HL-60 (cell line): ENCODE measurements around the gene SDK1.

Experiments
- DNase-seq, 2 experiments: peaks; one replicate each; pipeline ENCODE4 v3.0.0-alpha.2; 2010 to 2020; ENCODE audit warnings: low read depth in 1 of 2, low spot score in 1 of 2
- H3K27ac ChIP-seq: fragments of 250-450 bp; sonication (Bioruptor Pico); replicated peaks from 2 replicates; pipeline ENCODE4 v1.5.1; 2020; ENCODE audit warnings: mild to moderate bottlenecking, moderate library complexity
- H3K27me3 ChIP-seq: fragments of 250-450 bp; sonication (Bioruptor Pico); 2 replicates; pipeline ENCODE4 v1.5.1; 2021; ENCODE audit warnings: mild to moderate bottlenecking, moderate library complexity; ENCODE audit not compliant: insufficient read depth, poor library complexity, severe bottlenecking
- H3K4me3 ChIP-seq: replicated peaks from 2 replicates; pipeline ENCODE4 v1.5.1; 2011; ENCODE audit warnings: mild to moderate bottlenecking, control low read depth, low read length; ENCODE audit not compliant: insufficient read depth
- GABPA ChIP-seq: IDR thresholded peaks from 2 replicates; pipeline ENCODE4 v1.6.1; 2012; ENCODE audit warnings: low read depth
- POLR2AphosphoS5 ChIP-seq: IDR thresholded peaks from 2 replicates; pipeline ENCODE4 v1.6.1; 2012; ENCODE audit warnings: low read depth
- SPI1 ChIP-seq: IDR thresholded peaks from 2 replicates; pipeline ENCODE4 v1.6.1; 2012; ENCODE audit warnings: low read depth, mild to moderate bottlenecking, borderline replicate concordance
- TF ChIP-seq, protein P1 (sequence below): IDR thresholded peaks from 2 replicates; pipeline ENCODE4 v1.6.1; 2012; ENCODE audit warnings: low read depth; ENCODE audit not compliant: insufficient replicate concordance
- TF ChIP-seq, protein P2 (sequence below): IDR thresholded peaks from one replicate; pipeline ENCODE4 v1.5.1; 2011; ENCODE audit warnings: low read length, control low read depth, inconsistent platforms; ENCODE audit not compliant: insufficient read depth

Gene SDK1

DNA sequence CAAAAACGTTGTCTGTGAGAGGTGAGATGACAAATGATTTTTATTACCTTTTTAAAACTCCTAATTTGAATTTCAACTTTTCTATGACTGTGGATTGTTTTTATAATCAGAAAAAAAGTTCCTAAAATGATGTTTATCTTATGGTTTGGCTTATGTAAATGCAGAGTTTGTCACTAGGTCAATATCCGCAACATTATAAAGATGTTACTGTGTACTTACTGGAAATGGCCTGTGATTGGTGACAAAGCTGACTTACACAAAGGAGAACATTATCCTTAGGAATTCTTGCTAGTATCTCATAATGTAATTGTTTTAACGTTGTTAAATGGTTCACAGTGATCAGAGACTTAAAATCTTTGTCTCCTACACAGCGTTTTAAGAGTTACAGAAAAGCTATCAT lies 79.0 kb downstream of the SDK1 start:
- no peaks in the 10 kb centered on the region for H3K27me3 ChIP-seq
- no peak overlapping the region for H3K4me3 ChIP-seq
- DNase-seq, result no peak
- no peak overlapping the region for H3K27ac ChIP-seq
- TF ChIP-seq, protein P1, sequence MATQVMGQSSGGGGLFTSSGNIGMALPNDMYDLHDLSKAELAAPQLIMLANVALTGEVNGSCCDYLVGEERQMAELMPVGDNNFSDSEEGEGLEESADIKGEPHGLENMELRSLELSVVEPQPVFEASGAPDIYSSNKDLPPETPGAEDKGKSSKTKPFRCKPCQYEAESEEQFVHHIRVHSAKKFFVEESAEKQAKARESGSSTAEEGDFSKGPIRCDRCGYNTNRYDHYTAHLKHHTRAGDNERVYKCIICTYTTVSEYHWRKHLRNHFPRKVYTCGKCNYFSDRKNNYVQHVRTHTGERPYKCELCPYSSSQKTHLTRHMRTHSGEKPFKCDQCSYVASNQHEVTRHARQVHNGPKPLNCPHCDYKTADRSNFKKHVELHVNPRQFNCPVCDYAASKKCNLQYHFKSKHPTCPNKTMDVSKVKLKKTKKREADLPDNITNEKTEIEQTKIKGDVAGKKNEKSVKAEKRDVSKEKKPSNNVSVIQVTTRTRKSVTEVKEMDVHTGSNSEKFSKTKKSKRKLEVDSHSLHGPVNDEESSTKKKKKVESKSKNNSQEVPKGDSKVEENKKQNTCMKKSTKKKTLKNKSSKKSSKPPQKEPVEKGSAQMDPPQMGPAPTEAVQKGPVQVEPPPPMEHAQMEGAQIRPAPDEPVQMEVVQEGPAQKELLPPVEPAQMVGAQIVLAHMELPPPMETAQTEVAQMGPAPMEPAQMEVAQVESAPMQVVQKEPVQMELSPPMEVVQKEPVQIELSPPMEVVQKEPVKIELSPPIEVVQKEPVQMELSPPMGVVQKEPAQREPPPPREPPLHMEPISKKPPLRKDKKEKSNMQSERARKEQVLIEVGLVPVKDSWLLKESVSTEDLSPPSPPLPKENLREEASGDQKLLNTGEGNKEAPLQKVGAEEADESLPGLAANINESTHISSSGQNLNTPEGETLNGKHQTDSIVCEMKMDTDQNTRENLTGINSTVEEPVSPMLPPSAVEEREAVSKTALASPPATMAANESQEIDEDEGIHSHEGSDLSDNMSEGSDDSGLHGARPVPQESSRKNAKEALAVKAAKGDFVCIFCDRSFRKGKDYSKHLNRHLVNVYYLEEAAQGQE, result no peak
- TF ChIP-seq, protein P2, sequence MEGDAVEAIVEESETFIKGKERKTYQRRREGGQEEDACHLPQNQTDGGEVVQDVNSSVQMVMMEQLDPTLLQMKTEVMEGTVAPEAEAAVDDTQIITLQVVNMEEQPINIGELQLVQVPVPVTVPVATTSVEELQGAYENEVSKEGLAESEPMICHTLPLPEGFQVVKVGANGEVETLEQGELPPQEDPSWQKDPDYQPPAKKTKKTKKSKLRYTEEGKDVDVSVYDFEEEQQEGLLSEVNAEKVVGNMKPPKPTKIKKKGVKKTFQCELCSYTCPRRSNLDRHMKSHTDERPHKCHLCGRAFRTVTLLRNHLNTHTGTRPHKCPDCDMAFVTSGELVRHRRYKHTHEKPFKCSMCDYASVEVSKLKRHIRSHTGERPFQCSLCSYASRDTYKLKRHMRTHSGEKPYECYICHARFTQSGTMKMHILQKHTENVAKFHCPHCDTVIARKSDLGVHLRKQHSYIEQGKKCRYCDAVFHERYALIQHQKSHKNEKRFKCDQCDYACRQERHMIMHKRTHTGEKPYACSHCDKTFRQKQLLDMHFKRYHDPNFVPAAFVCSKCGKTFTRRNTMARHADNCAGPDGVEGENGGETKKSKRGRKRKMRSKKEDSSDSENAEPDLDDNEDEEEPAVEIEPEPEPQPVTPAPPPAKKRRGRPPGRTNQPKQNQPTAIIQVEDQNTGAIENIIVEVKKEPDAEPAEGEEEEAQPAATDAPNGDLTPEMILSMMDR, result no peak
- TF ChIP-seq POLR2AphosphoS5 (no peak), GABPA (no peak), SPI1 (no peak)

DNA sequence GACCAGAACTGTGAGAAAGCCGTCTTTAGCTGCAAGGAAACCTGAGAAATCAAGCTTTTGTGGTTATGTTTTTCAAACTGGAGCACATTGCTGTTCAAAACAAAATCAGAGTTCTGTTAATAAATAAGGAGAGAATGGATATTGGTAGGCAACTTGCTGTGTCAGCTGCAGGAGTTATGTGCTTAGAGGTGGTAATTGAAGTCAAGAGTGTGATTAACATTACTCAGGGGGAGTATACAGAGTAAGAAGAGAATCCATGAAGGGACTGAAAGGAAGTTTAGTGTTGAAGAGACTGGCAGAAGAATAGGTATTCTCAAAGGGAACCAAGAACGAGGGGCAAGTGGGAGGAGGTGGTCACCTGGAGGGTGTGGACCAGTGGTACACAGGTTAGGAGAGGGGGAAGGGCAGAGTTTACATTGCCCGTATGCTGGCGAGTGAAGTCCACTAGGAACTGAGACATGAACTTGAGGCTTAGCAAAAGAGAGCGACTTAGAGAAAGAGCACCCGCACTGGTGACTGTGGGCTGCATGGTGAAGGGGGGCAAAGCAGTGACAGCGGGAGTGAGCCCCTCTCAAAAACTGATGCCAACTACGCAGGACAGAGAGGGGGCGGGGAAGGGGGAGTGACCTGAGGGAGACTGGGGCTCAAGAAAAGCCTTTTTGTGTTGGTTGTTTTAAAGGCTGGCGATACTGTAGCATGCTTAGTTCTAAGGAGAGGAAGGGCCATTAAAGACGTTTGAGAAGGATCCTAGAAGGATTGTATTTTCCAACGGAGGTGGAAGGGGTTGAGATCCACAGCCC lies 80.0 kb downstream of the SDK1 start:
- H3K27me3 ChIP-seq, result no peaks in the 10 kb centered on the region
- no peak for DNase-seq
- H3K4me3 ChIP-seq, result no peak overlapping the region
- TF ChIP-seq GABPA (no peak), POLR2AphosphoS5 (no peak), SPI1 (no peak)
- TF ChIP-seq, protein P1, result no peak
- TF ChIP-seq, protein P2, result no peak
- H3K27ac ChIP-seq, result no peak overlapping the region

DNA sequence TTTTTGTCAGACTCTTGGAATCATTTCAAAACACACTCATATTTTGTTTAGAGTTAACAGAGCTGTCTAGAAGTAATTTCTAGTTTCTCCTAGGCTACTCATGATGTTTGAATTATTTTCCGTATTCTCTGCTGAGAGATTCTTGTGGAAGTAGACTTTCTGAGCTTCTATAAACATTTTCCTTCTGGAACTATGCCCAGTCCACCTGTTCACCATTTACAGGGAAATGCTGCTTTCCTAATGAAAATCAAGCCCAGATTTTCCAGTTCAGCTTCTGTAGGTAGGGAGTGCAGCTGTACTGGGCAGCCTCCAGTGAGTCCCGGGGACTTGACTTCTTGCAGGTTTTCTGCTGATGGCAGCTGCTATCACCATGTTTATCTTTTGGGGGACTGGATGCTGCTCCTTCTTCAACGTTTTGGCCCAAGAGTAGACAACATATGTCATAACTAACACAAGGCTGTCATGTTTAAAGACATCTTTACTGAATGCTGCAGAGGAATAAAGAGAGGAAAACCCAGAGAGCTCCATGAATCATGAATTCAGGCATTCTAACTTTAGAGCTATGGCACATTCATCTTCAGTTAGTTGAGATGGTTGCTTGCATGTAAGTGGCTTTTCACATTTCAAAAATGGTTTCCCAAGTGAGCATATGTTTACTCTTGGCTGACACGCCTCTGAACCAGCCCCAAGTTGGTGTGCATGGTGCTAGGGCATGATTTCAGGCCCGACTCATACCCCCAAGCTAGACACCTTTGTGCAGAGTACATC lies 85.6 kb downstream of the SDK1 start:
- TF ChIP-seq, protein P2, result no peak
- no peak for TF ChIP-seq GABPA
- TF ChIP-seq, protein P1, result no peak
- TF ChIP-seq POLR2AphosphoS5, result no peak
- TF ChIP-seq SPI1, result no peak
- Histone ChIP-seq H3K27me3 (no peaks in the 10 kb centered on the region), H3K4me3 (no peak overlapping the region), H3K27ac (no peak overlapping the region)
- DNase-seq, result no peak
